NCI-H524 treated with DMSO at 0.1 percent for 48 hours (cell line): Measurements from ENCODE around the gene ABTB1.
A peak's percentile ranks its signal among the peaks of the same experiment; 100 is the strongest.

ENCODE experiments used
- DNase-seq: peaks from one replicate; lab custom pipeline; 2025; lab: John Stamatoyannopoulos, UW

The ABTB1 gene

GRCh38 chr3:127688416-127689265, 15.9 kb downstream of the ABTB1 start:
- peak; percentile 92 for DNase-seq

DNA sequence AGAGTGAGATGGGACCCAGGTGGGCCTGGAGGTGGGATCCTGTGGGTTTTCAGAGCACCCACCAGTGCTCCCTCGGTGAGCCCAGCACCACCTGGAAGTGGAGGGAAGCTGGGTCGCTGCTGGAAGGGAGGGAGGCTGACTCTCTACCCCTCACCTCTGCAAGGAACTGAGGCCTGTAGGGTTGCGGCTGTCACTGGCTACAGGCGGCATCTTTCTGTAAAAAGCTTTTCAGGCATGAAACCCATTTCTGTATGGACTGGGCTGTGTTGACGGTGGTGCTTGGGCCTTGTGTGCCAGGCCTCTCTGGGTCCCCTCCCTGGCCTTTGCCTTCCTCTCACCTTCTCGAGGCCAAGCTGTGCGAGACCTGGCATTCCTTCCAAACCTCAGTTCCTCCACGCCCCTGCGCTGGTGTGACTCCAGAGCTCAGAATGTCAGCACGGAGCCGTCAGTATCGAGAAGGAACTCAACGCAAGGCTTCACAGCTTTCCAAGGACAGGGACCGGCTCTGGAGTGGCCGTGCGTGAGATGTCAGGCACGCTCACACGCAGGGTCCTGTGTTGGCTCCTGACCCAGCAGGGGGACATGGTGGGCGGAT, 16.6 kb downstream of the ABTB1 start:
- DNase-seq: no peak

GRCh38 chr3:127690106-127690505, 17.4 kb downstream of the ABTB1 start:
- DNase-seq: no peak

GRCh38 chr3:127690823-127691452, 18.2 kb downstream of the ABTB1 start:
- DNase-seq: peak; percentile 29

DNA sequence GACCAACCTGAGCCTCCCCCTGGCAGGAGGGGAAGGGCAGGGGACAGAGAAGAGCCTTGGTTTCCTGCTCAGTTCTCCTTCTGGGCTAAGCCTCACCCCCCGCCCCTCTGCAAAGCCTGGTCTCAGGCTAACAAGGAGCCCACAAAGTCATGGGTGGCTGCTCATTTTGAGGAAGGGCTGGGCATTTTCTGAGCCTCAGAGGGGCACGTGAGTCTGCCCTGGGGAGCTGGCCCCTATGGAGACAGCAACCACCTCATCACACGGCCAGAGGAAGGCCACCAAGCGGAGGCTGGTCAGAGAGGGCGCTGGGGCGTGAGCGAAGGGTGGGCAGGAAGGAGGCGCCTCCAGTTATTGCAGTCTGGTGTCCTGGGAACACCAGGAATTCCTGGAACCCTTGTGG, 18.7 kb downstream of the ABTB1 start:
- DNase-seq: no peak

DNA sequence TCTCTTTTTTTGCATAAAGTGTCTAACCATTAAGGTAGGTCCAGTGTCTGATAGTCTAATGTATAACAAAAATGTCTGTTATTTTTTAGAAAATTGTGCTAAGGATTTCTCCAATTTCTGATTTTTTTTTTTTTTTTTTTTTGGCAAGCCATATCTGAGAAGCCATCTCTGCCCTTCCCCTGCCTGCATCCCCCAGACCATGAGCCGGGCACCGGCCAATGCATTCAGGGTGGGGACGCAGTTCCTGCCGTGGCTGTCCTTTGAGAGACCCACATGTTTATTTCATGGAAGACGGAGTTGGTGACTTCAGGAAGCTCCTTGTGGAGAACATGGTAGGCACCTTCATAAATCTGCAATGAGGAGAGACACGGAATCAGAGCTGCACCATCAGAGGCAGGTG, 19.2 kb downstream of the ABTB1 start:
- no peak for DNase-seq

DNA sequence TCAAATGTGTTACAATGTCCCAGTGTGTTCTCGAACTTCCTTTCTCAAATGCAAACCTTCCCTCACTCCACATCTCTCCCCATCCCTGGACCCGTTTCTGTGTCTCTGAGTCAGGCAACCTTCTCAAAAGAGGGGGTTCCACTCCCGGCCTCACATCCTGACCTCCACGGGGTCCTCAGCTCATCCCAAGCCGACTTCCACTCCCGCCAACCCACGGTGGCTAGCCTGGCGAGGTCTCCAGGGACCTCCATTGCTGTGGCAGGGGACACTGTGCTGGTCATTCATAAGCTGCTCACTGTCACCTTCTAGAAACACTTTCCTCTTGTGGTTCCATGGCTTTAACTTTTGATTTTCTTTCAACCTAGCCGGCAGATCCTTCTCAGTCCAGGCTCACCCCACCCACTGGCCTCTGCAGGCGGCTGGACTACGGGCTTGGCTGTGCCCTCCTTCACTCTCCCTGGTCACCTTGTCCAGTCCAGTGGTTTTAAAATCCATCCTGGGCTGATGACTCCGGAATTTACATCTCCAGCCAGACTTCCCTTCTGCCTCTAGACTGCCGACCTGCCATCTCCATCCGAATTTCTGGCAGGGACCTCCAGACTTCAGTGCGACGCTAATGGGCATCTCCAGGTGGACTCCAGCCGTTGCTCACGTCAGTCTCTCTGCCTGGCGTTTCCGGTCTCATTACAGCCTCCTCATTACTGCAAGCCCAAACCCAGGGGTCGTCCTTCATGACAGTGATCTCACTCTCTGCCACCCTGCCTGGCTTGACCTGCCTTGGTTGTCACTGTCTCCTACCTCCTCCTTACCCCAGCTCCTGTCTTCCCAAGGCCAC, 20.0 kb downstream of the ABTB1 start:
- DNase-seq: no peak

- DNase-seq: no peak
Observed at GRCh38 chr3:127693336-127693843, 20.6 kb downstream of the ABTB1 start.

- DNase-seq: peak; percentile 29
Observed at GRCh38 chr3:127694467-127695215, 21.9 kb downstream of the ABTB1 start.

GRCh38 chr3:127697551-127698240, 24.9 kb downstream of the ABTB1 start:
- peak; percentile 78 for DNase-seq

GRCh38 chr3:127698286-127698685, 25.5 kb downstream of the ABTB1 start:
- no peak for DNase-seq

DNA sequence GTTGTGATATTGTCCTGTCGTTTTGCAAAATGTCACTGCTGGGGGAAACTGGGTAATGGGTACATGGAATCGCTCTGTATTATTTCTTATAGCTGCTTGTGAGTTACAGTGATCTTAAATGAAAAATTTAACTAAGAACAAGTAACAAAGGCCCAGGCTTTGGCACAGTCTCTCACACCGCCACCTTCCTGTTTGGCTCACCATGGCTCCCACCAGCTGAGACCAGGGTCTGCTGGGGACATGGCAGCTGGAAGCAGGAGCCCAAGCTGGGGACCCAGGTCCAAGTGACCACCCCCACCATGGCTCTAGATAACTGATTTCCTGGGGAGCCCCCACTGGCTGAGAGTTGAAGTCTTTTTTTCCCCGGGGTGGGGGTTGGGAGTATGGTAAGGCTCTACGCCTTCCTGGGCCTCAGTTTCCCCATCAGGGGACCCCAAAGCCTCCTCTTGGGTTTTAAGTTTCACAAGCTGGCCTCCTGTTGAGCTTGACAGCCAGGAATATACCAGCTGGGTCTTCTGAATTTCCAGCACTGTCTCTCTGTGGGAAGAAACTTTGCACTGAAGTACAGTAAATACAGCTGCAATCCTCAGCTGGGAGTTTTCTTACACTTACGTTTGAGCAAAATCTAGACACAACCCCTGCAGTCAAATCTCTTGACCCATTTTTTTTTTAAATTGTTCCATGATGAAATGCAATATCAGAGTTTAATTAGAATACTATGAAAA, 26.1 kb downstream of the ABTB1 start:
- no peak for DNase-seq

- DNase-seq: peak; percentile 100
Observed at GRCh38 chr3:127699416-127700300, 26.9 kb downstream of the ABTB1 start.

DNA sequence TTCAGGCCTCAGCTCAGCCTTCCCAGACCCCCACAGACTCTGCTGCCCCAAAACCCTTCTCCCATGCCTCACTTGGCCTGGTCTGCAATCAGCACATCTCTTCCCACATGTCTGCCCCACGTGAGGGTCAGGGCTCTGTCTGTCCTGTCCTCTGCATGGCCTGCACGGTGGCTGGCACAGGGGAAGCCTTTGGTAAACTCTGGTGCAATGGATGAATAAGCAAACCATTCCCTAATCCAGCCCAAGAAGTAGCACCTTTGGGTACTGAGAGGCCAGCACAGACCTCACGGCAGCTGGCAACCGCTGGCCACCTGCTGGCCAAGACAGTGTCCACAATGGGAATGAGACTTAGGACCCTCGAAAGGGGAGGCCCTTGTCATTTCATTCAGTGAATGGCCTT, 27.7 kb downstream of the ABTB1 start:
- DNase-seq: no peak

DNA sequence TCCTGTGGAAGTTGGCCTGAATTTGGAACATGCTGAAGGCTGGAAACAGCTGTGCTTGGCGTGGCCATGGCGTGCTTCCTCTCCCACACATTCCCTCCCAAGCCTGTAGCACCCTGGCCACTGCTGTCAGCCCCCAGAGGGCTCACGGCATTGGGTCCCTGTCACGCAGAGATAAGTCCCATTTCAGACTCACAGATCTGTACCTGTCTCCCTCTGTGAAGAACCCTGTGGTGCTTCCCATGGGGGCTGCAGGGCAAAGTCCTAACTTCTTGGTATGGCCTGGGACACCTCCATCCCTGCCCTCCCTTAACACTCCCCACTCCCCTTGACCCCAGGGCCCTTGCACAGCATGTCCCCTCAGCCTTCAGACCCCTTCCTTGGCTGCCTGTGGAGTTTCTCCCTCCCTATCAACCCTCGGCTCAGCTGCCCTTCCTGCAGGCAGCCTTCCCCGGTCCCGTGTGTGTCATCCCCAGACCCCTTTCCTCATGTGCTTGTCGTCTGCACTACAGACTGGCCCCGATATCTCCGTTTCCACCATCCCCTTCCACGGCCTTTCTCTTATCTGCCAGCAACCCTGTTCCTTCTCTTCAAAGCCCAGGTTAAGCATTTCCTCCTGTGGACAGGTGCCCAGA, 28.6 kb downstream of the ABTB1 start:
- no peak for DNase-seq

GRCh38 chr3:127702151-127702578, 29.4 kb downstream of the ABTB1 start:
- no peak for DNase-seq

- peak; percentile 29 for DNase-seq
Observed at GRCh38 chr3:127704840-127705239, 32.1 kb downstream of the ABTB1 start.

DNA sequence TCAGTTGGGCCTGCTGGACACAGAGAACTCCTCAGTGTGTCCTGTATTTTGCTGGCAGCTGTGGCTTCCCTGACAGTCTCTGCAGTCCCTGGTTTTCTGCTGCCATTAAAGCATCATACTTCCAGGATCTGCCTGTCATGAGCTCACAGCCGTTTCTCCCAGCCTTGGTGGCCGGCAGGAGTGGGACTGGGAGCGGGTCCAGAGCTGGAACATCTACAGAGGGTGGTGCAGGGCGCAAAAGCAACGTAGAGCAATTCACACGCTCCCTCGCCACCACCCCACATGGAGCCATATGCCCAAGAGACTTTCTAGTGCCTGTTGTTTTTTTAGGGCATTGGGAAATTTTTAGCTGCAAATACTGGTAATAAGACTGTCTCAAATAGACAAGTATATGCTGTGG, 33.6 kb downstream of the ABTB1 start:
- DNase-seq: no peak
